ENCODE results near the gene POLN.
"Not testable (repeated sequence)": the region's sequence is repeated elsewhere in the genome, so short reads cannot be mapped to it uniquely, and the experiment has no call there.

POLN gene

GRCh38 chr4:2281575-2282343, 39.8 kb upstream of the POLN start:
- DNase-seq (ENCODE audit: low read depth in 2 of 2): peak in 1 of 2 donors; percentile 35
- TF ChIP-seq CTCF (IDR thresholded peaks at IDR 0.05; ENCODE audit: low read depth, low read length): peak; percentile 23
- H3K4me3 ChIP-seq (replicated peaks in 1 of 2; ENCODE audit: low read depth in 2 of 2, low read length in 2 of 2): no peak overlapping the region

- TF ChIP-seq CTCF (IDR thresholded peaks at IDR 0.05; ENCODE audit: low read depth, low read length): no peak
- no peak for DNase-seq (ENCODE audit: low read depth in 2 of 2)
- H3K4me3 ChIP-seq (replicated peaks in 1 of 2; ENCODE audit: low read depth in 2 of 2, low read length in 2 of 2): no peak overlapping the region
Observed at GRCh38 chr4:2280531-2281300, 38.8 kb upstream of the POLN start.

GRCh38 chr4:2277956-2278355, 36.0 kb upstream of the POLN start:
- TF ChIP-seq CTCF (IDR thresholded peaks at IDR 0.05; ENCODE audit: low read depth, low read length): no peak
- peak in 1 of 2 donors; percentile 37 for DNase-seq (ENCODE audit: low read depth in 2 of 2)
- H3K4me3 ChIP-seq (replicated peaks in 1 of 2; ENCODE audit: low read depth in 2 of 2, low read length in 2 of 2): no peak overlapping the region

- no peak overlapping the region for H3K4me3 ChIP-seq (replicated peaks in 1 of 2; ENCODE audit: low read depth in 2 of 2, low read length in 2 of 2)
- no peak for TF ChIP-seq CTCF (IDR thresholded peaks at IDR 0.05; ENCODE audit: low read depth, low read length)
- DNase-seq (ENCODE audit: low read depth in 2 of 2): no peak
Observed at GRCh38 chr4:2276581-2277325, 34.8 kb upstream of the POLN start.

- no peak for DNase-seq (ENCODE audit: low read depth in 2 of 2)
- no peak overlapping the region for H3K4me3 ChIP-seq (replicated peaks in 1 of 2; ENCODE audit: low read depth in 2 of 2, low read length in 2 of 2)
- no peak for TF ChIP-seq CTCF (IDR thresholded peaks at IDR 0.05; ENCODE audit: low read depth, low read length)
Observed at GRCh38 chr4:2275546-2276251, 33.8 kb upstream of the POLN start.

- DNase-seq (ENCODE audit: low read depth in 2 of 2); H3K4me3 ChIP-seq (replicated peaks in 1 of 2; ENCODE audit: low read depth in 2 of 2, low read length in 2 of 2): not testable (repeated sequence)
Observed at GRCh38 chr4:2275044-2275397, 33.1 kb upstream of the POLN start.

All from cardiac fibroblast (primary cell).